Measurements from ENCODE around the gene ADAMTS3.

- TF ChIP-seq CTCF (IDR thresholded peaks at IDR 0.05): no peak
- no peak for TF ChIP-seq REST (IDR thresholded peaks at IDR 0.05; ENCODE audit: insufficient read depth in 1 of 2, low read depth in 2 of 2, low read length in 1 of 2)
- no peak for TF ChIP-seq SIN3A (IDR thresholded peaks at IDR 0.05; ENCODE audit: borderline replicate concordance, insufficient read depth, low read depth, low read length)
- no peak for TF ChIP-seq TCF7L2 (IDR thresholded peaks at IDR 0.05; ENCODE audit: low read depth, low read length)
- TF ChIP-seq POLR2AphosphoS5 (IDR thresholded peaks at IDR 0.05; ENCODE audit: low read depth, low read length): no peak
Observed at GRCh38 chr4:72566464-72566972, 2.5 kb downstream of the ADAMTS3 start.

All from Panc1 (cell line).